Measurements from ENCODE around the gene B4GALT4.

The B4GALT4 gene

DNA sequence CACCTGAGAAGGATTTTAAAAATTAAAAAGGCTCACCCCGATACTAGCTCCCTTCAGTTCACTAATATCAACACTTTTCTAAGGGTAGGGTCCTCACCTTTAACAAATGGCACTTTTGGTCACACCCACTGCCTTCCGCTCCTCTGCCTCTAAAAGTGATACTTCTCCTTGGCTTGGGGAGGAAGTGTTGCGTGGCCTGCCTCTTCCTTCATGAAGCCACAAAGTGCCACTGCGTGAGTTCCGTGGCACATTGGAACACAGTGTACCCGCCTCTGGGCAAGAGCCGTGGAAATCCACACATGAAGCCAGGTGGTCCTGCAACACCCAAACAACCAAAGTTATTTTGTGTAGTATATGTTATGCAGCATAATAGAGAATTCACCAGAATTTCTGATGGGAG is 3.9 kb downstream of the B4GALT4 start:
- DNase-seq, result no peak

DNA sequence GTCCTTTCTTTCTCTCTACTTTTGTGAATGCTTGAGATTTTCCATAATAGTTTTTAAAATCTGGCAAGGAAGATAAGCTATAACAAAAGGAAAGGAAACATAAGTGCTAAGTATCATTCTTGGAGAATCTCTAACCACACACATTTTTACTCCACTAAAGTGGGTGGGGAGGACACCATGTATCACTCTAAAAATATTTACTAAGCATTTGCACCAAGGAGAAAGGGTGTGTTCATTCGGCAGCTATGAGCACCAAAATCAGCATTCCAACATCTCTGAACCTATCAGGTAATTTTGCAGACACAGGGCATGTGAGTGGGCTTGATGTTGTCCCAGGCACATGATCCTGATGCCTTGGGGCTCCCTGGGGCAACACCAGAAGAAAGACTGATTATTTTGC is 5.5 kb downstream of the B4GALT4 start:
- no peak for DNase-seq

DNA sequence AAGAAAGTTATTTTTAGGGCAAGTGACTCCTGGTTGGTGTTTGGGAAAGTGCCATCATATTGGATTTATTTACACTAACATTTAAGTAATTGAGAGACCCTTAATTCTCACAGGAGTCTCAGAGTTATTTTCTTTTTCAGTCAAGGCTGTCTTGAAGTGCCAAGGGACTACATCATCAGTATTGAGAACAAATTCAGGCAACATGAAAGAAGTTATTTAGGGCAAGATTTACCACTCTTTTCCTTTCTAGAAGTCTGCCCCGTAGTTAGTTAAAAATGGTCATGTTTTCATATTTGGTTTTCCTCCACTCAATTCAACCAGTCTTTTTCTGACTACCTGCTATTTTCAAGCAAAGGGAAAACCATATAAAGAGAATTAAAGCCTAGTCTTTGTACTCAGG is 6.1 kb downstream of the B4GALT4 start:
- DNase-seq, result no peak

- DNase-seq, result no peak
These were observed 9.9 kb downstream of the B4GALT4 start for GRCh38 chr3:119230745-119231144.

DNA sequence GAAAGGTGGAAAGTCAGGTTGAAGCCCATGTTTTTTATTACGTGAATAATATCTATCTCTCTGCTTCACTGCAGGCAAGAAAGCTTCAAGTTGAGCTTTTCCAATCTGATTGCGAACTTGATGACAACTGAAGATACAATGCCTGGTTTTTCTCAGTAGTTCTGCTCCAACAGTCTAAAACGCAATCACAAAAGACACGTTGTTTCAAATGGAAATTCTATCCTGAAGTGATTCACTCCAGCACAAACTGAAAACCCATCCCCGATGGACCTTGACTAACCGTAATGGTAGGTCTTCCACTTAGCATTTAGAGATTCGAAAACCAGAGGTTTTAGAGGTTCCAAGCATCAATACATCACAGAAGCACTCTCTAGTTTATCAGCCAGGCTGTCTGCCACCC is 10.6 kb downstream of the B4GALT4 start:
- no peak for DNase-seq

- no peak for DNase-seq
These were observed 11.5 kb downstream of the B4GALT4 start for GRCh38 chr3:119229190-119229589.

DNA sequence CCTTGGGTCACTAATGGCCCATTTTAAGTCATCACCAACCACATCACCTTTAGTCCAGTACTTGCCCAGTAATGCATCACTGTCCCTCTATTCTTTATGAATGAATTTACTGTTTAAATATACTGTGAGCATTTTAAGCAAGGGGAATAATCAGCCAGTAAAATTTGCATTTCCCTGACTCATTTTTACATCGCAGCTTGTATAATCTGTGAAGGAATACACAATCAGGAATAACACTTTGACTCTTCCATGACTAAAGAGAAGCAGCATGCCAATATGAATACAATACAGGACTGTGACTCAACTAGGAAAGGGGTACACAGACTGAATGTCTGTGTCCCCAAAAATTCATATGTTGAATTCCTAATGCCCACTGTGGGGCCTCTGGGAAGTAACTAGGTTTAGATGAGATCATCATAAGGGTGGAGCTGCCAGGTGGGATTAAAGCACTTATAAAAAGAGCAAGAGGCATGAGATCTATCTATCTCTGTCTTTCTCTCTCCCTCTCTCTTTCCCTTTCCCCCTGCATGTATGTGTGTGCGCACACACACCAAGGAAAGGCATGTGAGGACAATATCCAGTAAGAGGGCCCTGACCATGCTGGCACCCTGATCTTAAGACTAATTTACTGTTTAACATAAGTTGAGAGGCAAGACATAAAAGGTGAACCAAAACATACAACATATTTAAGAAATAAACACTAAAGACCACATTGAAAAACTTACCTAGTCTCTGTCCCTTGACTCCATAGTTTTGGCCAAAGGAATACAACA is 12.1 kb downstream of the B4GALT4 start:
- DNase-seq, result no peak

DNA sequence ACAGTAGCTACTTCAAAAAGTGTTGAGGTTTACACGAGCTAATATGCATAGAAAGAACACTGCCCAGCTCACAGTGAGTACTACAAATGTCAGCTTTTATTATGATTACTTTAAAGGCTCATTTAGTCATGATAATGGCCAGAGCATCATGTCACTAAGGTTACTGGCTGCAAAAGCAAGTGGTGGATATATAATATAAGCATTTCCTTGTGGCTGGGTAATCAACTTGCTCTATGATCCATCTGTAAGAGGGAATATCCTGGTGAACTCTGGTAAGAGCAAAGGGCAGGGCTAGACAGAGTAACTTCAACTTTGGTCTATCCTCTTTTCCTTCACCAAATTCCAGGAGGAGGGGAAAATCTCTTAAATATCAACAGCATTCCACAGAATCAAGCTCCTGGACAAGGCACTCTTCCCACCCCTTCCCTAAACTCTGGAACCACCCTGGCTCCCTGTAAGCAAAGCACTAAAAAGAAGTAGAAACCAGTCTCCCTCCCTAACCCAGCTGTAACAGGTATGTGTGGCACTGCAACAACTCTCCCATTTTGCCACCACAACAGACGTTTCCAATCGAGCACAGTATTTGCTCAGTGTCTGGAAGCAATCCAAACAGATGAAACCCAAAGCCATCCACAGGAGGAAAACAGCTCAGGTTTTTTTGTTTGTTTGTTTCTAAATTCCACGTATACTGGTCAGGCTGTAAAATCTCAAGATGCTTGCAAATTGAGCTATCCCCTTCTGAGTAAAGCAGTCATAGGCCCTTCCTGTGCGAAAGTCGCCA is 13.4 kb downstream of the B4GALT4 start:
- DNase-seq, result no peak

DNA sequence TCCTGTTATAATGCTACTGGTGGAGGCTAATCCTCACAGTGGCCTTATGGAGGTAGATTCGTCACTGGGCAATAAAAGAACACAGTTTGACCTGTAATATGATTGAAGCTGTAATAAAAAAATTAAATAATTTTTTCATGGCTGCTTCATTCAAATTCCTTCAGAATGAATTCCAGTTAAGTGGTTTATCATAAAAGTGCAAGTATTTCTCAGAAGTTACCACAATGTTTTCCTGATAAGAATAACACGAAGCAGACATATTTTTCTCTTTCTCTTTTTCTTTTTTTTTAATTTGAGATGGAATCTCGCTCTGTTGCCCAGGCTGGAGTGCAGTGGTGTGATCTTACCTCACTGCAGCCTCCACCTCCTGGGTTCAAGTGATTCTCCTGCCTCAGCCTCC is 15.6 kb downstream of the B4GALT4 start:
- DNase-seq, result no peak

- DNase-seq, result no peak
These were observed 17.2 kb downstream of the B4GALT4 start for GRCh38 chr3:119223511-119223910.

DNA sequence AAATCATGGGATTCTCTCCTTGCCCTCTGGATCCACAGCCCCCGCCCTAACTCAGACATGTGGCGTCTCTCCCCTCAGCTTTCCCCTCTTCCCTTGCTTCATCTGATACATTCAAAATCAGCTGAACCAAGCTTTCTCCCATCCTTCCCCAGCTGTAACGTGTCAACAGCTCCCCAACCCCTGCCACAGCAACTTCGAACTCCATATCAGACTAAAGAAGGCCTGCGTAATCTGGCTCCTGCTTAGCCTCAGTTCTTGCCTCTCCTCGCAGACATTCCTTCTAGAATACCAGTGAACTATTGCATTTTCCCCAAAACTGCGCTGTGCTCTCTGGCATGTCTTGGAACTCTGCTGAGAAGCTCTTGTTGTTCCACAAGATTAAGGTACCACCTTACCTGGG is 18.3 kb downstream of the B4GALT4 start:
- no peak for DNase-seq

DNA sequence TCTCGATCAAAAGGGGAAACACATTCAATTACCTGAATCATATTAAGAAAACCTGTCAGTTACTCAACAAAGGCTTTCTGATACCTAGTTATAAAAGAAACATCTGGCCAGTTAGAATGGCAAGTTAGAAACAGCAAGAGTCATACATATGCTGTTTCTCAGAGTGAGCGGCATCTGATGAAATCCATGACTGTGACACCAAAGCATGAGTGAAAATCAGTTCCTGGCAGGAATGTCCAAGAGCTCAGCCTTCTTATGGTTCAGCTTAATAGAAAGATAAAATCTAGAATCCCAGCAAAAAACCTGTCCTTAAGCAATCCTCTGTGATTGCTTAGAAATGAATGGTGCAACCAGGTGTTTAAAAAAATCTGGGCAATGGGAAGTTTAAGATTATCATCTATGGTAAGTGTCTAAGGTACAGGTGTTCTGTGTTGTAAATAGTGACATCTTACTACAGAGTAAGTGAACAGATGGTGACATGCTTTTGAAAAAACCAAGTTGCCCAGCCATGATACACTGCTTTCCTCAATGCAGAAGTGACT is 18.8 kb downstream of the B4GALT4 start:
- no peak for DNase-seq

- no peak for DNase-seq
These were observed 19.6 kb downstream of the B4GALT4 start for GRCh38 chr3:119220970-119221667.

DNA sequence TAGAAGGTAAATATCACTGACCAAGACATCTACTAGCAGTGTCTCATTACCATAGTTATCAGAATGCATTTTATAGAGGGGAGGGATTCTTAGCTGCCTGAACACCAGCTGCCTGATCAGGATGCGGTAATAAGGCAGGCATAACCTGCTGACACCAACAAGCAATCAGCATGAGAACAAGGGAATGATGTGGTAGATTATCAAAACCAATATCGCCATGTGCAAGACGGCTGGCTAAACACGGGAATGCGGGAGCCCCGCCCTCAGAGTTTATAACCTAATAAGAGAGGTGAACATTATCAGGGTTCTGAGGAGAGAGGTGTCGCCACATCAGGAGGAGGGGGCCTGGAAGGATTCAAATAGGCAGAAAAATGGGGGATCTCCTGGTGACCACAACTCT is 20.5 kb downstream of the B4GALT4 start:
- no peak for DNase-seq

DNA sequence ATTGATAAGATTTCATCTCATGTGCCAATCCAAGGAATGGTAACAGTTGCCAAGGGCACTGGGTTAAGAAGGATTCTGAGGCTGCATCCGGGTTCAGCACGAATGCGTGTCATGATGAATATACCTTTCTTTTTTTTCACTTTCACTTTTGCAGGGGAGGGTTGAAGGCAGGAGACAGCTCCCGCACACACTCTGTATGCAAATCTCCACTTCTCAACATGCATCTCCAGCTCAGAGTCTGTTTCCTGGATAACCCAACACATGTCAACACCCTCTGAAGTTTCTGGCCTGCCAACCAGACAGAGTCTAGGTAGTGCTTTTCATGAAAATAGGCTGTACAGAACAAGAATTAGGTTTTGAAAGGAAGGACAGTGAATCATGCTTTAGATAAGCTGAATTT is 21.6 kb downstream of the B4GALT4 start:
- DNase-seq, result no peak

GRCh38 chr3:119211803-119212202 is 28.9 kb downstream of the B4GALT4 start:
- no peak for DNase-seq

DNA sequence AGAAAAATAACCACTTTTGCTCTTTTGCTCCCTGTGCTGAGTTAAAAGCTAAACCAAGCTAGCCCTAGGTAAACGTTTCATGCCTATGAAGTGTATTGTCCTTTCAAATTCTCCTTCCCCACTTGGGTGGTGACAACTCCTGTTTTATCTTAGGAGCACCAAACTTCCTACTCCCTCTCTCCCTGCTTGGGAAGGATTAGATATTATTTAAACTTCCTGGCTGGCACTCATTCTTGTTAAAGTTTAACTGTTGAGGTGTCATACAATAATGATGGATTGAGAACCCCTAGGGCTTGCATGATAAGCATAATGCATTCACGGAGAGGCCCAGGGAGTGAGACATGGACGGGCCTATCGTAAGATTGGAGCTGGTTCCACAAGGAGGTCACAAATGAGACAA is 29.5 kb downstream of the B4GALT4 start:
- DNase-seq, result no peak

DNA sequence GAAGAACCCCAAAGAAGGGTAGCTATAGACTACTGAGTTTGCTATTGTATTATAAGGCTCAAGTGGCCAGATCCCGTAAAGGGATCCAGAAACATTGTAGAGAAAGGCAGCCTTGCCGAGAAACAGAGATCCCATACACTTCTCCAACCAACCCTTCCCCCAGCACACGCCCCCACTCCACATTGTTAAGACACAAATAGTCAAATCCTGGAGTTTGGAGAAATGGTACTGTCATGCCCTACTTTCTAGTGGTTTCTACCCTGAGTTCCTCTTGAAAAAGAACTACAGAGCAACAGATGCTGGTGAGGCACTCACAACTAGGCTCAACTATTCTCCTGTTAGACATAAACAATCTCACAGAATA is 33.2 kb downstream of the B4GALT4 start:
- no peak for DNase-seq

- no peak for DNase-seq
These were observed 33.8 kb downstream of the B4GALT4 start for GRCh38 chr3:119206611-119207511.

GRCh38 chr3:119205685-119206084 is 35.0 kb downstream of the B4GALT4 start:
- DNase-seq, result no peak

- no peak for DNase-seq
These were observed 35.5 kb downstream of the B4GALT4 start for GRCh38 chr3:119205209-119205608.

DNA sequence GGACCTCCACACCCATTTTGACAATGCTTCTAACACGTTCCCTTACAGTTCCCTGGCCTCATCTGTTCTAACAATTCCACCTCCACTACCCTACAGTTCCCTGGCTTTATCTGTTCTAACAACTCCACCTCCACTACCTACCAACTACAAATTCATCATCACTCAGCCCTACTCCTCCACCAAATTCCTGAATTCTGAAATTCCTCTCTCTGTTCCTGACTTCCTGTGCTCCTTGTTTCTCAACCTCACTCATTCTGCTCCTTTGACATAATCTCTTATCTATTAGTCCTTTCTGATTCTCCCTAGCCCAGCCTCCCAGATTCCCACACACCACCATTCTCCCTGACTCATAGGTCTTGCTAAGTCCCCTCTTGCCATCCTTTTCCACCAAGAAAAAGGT is 44.8 kb downstream of the B4GALT4 start:
- DNase-seq, result no peak

- DNase-seq, result no peak
These were observed 45.6 kb downstream of the B4GALT4 start for GRCh38 chr3:119195151-119195476.

Data from activated T-cell treated with anti-CD3 and anti-CD28 coated beads, Interleukin-2, amount 50 U/mL, for 1 hour (primary cell).